ENCODE data around the gene CD151. TPM values are rescaled to one million over a fixed set of nuclear protein-coding genes. Genes with fewer than 3 reads are reported as not detected.

CD151 gene
- total and polyA plus RNA-seq, 4 donors: 182 to 556 (median 399) TPM

DNA sequence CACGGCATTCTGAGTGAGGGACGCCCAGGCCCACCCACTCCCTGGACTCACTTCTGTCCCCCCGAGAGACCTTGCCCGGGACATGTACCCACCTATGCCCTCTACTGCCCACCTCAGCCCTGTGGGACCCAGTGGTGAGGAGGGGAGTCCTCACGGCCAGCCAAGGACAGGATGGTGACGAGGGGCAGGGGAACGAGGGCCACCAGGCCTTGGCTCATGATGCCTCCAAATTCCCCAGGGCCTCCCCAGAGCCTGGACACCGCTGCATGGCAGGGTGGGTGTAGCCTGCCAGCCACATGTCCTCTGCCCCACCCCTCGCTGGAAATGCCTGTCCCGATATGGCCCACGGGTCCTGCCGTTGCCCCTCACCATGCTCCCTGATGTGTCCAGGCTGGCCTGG is 36.0 kb downstream of the CD151 start:
- 87 to 92% methylated on average over 12 of the region's 12 CpGs for WGBS, 2 donors
- H3K9me3 ChIP-seq (ENCODE audit: control insufficient read depth in 4 of 4, insufficient read depth in 3 of 4, low read length in 3 of 4): no peaks in the 10 kb centered on the region
- no peak overlapping the region for H3K9ac ChIP-seq (ENCODE audit: insufficient read depth in 1 of 2, low read length in 2 of 2)
- H3K27me3 ChIP-seq (ENCODE audit: control insufficient read depth in 3 of 3, insufficient read depth in 3 of 3, low read length in 2 of 3): no peaks in the 10 kb centered on the region
- peaks cover 0 to 33% (median 4%) of the 10 kb centered on the region in 4 donors for H3K36me3 ChIP-seq (ENCODE audit: control insufficient read depth in 4 of 4, insufficient read depth in 4 of 4, low read length in 4 of 4)
- H3K4me3 ChIP-seq: no peak overlapping the region
- peaks cover 0 to 7% (median 0%) of the 10 kb centered on the region in 5 donors for H3K4me1 ChIP-seq (ENCODE audit: control insufficient read depth in 5 of 5, insufficient read depth in 5 of 5, low read length in 5 of 5)
- ATAC-seq (ENCODE audit: insufficient read depth, low FRiP score) (no peak), DNase-seq (no peak)
- no peak for TF ChIP-seq CTCF (IDR thresholded peaks at IDR 0.05; ENCODE audit: control extremely low read depth, extremely low read depth)
- H3K27ac ChIP-seq (ENCODE audit: low read depth in 1 of 2, low read length in 1 of 2): no peak overlapping the region

DNA sequence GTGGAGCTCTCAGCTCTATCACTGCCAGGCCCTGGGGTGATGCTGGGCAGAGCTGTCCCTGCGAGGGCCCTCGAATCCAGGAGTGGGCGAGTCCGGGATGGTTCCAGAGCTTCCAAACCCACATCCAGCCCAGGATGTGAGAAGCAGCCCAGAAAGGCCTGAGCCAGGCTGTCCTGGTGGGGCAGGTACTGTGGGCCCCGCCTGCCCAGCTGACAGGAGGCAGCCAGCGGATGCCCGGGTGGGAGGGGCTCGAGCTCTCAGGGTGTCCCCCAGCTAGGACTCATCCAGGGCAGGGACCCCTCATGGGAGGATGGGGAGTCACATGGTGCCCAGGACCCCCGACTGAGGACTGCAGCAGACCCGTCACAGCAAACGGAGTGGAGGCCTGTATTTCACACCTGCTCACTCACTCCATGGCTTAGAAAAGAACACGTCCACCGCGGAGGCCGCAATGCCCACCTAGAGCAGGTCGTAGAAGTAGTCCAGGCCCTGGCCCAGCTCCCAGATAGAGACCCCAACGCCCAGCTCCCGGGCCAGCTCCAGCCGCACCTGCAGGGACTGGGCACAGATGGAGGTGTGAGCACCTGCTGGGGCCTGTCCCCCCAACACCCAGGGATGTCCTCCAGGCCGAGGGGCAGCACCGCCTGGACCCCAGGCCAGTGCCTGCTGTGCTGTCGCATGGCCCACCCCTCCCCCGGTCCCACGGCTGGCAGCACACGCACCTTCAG is 36.8 kb downstream of the CD151 start:
- WGBS, 2 donors: 87 to 93% methylated on average over 23 to 25 of the region's 25 CpGs

GRCh38 chr11:870127-870413 is 37.3 kb downstream of the CD151 start:
- no peak for TF ChIP-seq CTCF (IDR thresholded peaks at IDR 0.05; ENCODE audit: control extremely low read depth, extremely low read depth)
- DNase-seq (no peak), ATAC-seq (ENCODE audit: insufficient read depth, low FRiP score) (no peak)
- H3K4me1 ChIP-seq (ENCODE audit: control insufficient read depth in 5 of 5, insufficient read depth in 5 of 5, low read length in 5 of 5): peaks cover 0 to 8% (median 0%) of the 10 kb centered on the region in 5 donors
- peaks cover 0 to 22% (median 4%) of the 10 kb centered on the region in 4 donors for H3K36me3 ChIP-seq (ENCODE audit: control insufficient read depth in 4 of 4, insufficient read depth in 4 of 4, low read length in 4 of 4)
- H3K9ac ChIP-seq (ENCODE audit: insufficient read depth in 1 of 2, low read length in 2 of 2): no peak overlapping the region
- no peak overlapping the region for H3K4me3 ChIP-seq
- no peaks in the 10 kb centered on the region for H3K27me3 ChIP-seq (ENCODE audit: control insufficient read depth in 3 of 3, insufficient read depth in 3 of 3, low read length in 2 of 3)
- no peak overlapping the region for H3K27ac ChIP-seq (ENCODE audit: low read depth in 1 of 2, low read length in 1 of 2)
- no peaks in the 10 kb centered on the region for H3K9me3 ChIP-seq (ENCODE audit: control insufficient read depth in 4 of 4, insufficient read depth in 3 of 4, low read length in 3 of 4)
- WGBS, 2 donors: 76 to 79% methylated on average over 8 of the region's 8 CpGs

More for the DNA sequence above, 36.8 kb downstream of the CD151 start:
- H3K27me3 ChIP-seq (ENCODE audit: control insufficient read depth in 3 of 3, insufficient read depth in 3 of 3, low read length in 2 of 3): no peaks in the 10 kb centered on the region
- H3K36me3 ChIP-seq (ENCODE audit: control insufficient read depth in 4 of 4, insufficient read depth in 4 of 4, low read length in 4 of 4): peaks cover 0 to 26% (median 4%) of the 10 kb centered on the region in 4 donors
- DNase-seq: no peak
- no peak for TF ChIP-seq CTCF (IDR thresholded peaks at IDR 0.05; ENCODE audit: control extremely low read depth, extremely low read depth)
- H3K27ac ChIP-seq (ENCODE audit: low read depth in 1 of 2, low read length in 1 of 2): no peak overlapping the region
- H3K9ac ChIP-seq (ENCODE audit: insufficient read depth in 1 of 2, low read length in 2 of 2): no peak overlapping the region
- peaks cover 0 to 8% (median 0%) of the 10 kb centered on the region in 5 donors for H3K4me1 ChIP-seq (ENCODE audit: control insufficient read depth in 5 of 5, insufficient read depth in 5 of 5, low read length in 5 of 5)
- H3K9me3 ChIP-seq (ENCODE audit: control insufficient read depth in 4 of 4, insufficient read depth in 3 of 4, low read length in 3 of 4): no peaks in the 10 kb centered on the region
- H3K4me3 ChIP-seq: no peak overlapping the region
- ATAC-seq (ENCODE audit: insufficient read depth, low FRiP score): no peak

DNA sequence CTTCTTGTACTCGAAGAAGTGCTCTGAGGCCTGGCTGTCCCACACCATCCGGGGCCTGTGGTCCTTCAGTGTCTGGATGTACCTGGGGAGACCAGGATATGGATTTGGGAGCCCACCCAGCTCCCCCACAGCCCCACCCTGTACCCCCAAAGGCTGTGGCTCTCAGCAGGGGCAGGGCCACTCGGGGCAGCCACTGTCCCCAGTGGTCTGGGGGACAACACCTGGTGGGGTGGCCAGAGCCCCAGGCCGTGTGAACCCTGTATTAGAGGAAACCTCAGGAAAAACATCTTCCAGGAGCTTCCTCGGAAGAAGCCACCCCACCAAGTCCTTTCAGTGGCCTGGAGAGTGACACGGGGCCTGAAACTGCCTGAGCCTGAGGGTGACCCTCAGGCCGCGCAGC is 37.7 kb downstream of the CD151 start:
- DNase-seq (no peak), ATAC-seq (ENCODE audit: insufficient read depth, low FRiP score) (no peak)
- no peaks in the 10 kb centered on the region for H3K27me3 ChIP-seq (ENCODE audit: control insufficient read depth in 3 of 3, insufficient read depth in 3 of 3, low read length in 2 of 3)
- 84 to 87% methylated on average over 8 of the region's 8 CpGs for WGBS, 2 donors
- peaks cover 0 to 8% (median 0%) of the 10 kb centered on the region in 5 donors for H3K4me1 ChIP-seq (ENCODE audit: control insufficient read depth in 5 of 5, insufficient read depth in 5 of 5, low read length in 5 of 5)
- no peaks in the 10 kb centered on the region for H3K9me3 ChIP-seq (ENCODE audit: control insufficient read depth in 4 of 4, insufficient read depth in 3 of 4, low read length in 3 of 4)
- H3K36me3 ChIP-seq (ENCODE audit: control insufficient read depth in 4 of 4, insufficient read depth in 4 of 4, low read length in 4 of 4): peaks cover 0 to 18% (median 4%) of the 10 kb centered on the region in 4 donors
- no peak overlapping the region for H3K4me3 ChIP-seq
- no peak overlapping the region for H3K9ac ChIP-seq (ENCODE audit: insufficient read depth in 1 of 2, low read length in 2 of 2)
- no peak for TF ChIP-seq CTCF (IDR thresholded peaks at IDR 0.05; ENCODE audit: control extremely low read depth, extremely low read depth)
- H3K27ac ChIP-seq (ENCODE audit: low read depth in 1 of 2, low read length in 1 of 2): no peak overlapping the region

Measured in lung (tissue), 12 donors.